ENCODE results near the gene ADCY7. TPM values are rescaled to one million over a fixed set of nuclear protein-coding genes. Genes with fewer than 3 reads are reported as not detected.
A peak's percentile ranks its signal among the peaks of the same experiment; 100 is the strongest.

ADCY7 gene
- total RNA-seq: 10 to 100 TPM in 1 of 2 donors, 1 to 10 TPM in 1; 8.5 to 17.1 TPM

DNA sequence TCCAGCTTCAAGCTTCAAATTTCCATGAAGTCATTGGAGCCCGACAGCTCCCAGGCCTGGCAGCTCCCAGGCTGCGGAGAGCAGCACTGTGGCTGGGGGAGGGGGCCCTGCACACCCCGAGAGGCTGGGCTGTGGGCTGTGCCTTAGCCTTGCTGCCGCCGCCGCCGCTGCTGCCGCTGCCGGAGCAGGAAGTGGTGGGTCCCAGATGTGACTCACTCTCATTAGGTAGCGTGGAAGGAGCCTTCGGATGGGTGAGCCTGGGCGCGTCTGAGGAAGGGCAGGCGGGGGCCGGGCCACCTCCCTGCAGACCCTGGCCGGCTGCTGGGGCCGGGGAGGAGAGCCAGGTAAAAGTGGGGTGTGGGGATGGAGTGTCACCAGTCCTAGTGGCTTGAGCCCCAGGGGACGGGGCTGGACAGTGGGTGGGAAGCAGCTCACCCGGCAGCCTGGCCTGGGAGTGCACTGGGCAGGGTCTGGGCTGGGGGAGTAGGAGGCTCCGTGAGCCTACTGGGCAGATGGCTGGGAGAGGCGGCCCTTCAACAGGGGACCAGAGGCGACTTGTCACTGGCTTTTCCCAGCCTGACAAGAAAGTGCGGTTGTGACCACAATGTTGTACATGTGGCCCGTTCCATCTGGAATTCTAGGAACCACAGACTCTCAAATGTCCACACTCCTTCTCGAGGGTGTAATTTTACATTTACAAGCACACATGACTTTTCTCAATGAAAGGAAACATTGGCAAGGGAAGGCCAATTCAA is at the start of gene ADCY7:
Gene ADCY7, plus strand, starts transcription at position 215 of the 755 bp plus-strand sequence. CDS start 21,629 bp downstream, outside the sequence.
- Histone ChIP-seq H3K4me1 (peaks cover 0 to 20% of the 10 kb centered on the region in 2 donors), H3K9me3 (no peaks in the 10 kb centered on the region), H3K36me3 (no peaks in the 10 kb centered on the region), H3K27me3 (no peaks in the 10 kb centered on the region), H3K27ac (peak within 1 kb of the TSS; percentile 51 to 73), H3K4me3 (peak within 1 kb of the TSS; percentile 14 to 49)
- TF ChIP-seq, protein P1, sequence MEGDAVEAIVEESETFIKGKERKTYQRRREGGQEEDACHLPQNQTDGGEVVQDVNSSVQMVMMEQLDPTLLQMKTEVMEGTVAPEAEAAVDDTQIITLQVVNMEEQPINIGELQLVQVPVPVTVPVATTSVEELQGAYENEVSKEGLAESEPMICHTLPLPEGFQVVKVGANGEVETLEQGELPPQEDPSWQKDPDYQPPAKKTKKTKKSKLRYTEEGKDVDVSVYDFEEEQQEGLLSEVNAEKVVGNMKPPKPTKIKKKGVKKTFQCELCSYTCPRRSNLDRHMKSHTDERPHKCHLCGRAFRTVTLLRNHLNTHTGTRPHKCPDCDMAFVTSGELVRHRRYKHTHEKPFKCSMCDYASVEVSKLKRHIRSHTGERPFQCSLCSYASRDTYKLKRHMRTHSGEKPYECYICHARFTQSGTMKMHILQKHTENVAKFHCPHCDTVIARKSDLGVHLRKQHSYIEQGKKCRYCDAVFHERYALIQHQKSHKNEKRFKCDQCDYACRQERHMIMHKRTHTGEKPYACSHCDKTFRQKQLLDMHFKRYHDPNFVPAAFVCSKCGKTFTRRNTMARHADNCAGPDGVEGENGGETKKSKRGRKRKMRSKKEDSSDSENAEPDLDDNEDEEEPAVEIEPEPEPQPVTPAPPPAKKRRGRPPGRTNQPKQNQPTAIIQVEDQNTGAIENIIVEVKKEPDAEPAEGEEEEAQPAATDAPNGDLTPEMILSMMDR (IDR thresholded peaks at IDR 0.05): no peak
- DNase-seq (ENCODE audit: low spot score): peak; percentile 79

DNA sequence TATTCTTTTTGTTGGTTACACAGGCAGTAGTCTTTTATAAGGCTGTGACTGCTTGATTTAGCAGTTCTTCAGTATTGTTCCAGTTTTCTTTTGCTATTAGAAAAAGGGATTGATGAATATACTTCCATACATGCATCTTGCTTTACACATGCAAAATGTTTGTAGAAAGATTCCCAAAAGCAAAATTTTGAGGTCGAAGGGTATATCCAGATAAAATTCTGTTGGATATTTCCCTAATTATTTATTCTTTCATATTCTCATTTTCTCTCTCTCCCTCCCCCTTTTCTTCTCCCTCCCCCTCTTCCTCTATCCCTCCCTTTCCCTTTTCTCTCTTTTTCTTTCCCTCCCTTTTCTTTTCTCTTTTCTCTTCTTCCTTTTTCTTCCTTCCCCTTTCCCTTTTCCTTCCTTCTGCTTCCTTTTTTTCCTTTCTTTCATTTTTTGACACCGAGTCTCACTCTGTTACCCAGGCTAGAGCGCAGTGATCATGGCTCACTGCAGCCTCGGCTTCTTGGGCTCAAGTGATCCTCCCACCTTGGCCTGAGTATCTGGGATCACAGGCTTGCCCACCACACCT is 46.9 kb upstream of the ADCY7 start:
- peaks cover 30% of the 10 kb centered on the region for H3K36me3 ChIP-seq
- H3K4me1 ChIP-seq: no peaks in the 10 kb centered on the region
- DNase-seq (ENCODE audit: low spot score): no peak
- H3K4me3 ChIP-seq: no peak overlapping the region
- TF ChIP-seq, protein P1 (IDR thresholded peaks at IDR 0.05): no peak
- H3K27ac ChIP-seq: no peak overlapping the region
- no peaks in the 10 kb centered on the region for H3K9me3 ChIP-seq
- no peaks in the 10 kb centered on the region for H3K27me3 ChIP-seq

DNA sequence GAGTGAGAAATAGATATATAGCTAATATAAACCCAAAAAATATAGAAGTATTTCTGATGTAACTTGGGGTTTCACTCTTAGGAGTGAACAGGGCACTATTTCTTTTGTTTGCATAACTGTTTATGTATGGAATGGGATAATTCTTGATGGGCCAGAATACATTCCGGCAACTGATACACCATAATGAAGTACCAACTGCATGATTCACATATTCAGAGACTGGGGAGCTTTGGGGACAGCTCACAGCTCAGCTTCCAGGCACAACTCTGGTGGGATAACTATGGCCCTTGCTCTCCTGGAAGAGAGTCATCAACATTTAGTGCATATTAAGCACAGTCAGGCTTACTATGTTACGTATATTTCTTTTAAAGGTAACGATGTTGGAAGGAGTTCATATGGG is 42.1 kb upstream of the ADCY7 start:
- Histone ChIP-seq H3K4me3 (no peak overlapping the region), H3K4me1 (no peaks in the 10 kb centered on the region), H3K36me3 (peaks cover 35% of the 10 kb centered on the region), H3K27me3 (no peaks in the 10 kb centered on the region), H3K27ac (no peak overlapping the region), H3K9me3 (no peaks in the 10 kb centered on the region)
- TF ChIP-seq, protein P1 (IDR thresholded peaks at IDR 0.05): no peak
- DNase-seq (ENCODE audit: low spot score): no peak

DNA sequence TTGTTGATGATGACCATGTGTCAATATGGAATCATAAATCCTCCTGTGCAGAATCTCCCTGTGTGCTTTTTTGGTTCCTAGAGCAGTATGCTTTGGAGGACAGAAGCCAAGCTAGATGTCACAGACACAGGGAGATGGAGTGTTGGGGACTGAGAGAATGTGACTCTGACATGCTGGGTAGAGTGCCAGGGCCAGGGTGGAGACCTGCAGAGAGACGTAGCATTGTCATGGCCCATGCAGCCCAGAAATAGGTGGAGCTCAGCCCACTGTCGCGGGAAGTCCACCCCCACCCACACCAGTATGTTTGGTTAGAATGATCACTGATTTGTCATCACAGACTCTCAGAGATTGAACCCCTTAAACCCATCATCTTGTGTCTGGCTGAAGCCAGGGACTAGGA is 39.2 kb upstream of the ADCY7 start:
- Histone ChIP-seq H3K36me3 (peaks cover 36% of the 10 kb centered on the region), H3K27me3 (no peaks in the 10 kb centered on the region), H3K27ac (no peak overlapping the region), H3K4me3 (no peak overlapping the region), H3K4me1 (no peaks in the 10 kb centered on the region), H3K9me3 (no peaks in the 10 kb centered on the region)
- DNase-seq (ENCODE audit: low spot score): no peak
- TF ChIP-seq, protein P1 (IDR thresholded peaks at IDR 0.05): no peak

DNA sequence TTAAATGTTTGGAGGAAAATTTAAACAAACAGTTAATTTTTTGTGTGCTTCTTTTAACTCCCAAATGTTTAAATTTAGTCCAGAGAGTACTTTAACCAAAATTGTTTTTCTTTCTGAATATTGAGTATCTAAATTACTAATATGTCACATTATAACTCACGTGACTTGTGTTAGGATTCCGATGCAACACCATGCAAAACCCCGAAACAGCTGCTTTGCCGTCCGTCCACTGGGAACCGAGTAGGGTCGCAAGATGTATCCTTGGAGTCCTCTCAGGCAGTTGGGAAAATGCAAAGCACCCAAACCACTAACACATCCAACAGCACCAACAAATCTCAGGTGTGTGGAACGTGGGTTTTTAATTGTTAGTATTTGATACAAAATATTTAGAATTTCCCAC is 38.7 kb upstream of the ADCY7 start:
- H3K4me1 ChIP-seq: no peaks in the 10 kb centered on the region
- no peaks in the 10 kb centered on the region for H3K9me3 ChIP-seq
- H3K4me3 ChIP-seq: no peak overlapping the region
- TF ChIP-seq, protein P1 (IDR thresholded peaks at IDR 0.05): no peak
- no peak for DNase-seq (ENCODE audit: low spot score)
- H3K36me3 ChIP-seq: peaks cover 36% of the 10 kb centered on the region
- no peak overlapping the region for H3K27ac ChIP-seq
- H3K27me3 ChIP-seq: no peaks in the 10 kb centered on the region
